Hindlimb muscle (tissue), 1 donor: ENCODE data around the gene MYZAP. TPM values are rescaled to one million over a fixed set of nuclear protein-coding genes. Genes with fewer than 3 reads are reported as not detected.

ENCODE experiments used
- DNase-seq: peaks from one replicate; pipeline ENCODE4 v3.0.0-alpha.2; 2013
- polyA plus RNA-seq: library from polyadenylated mRNA; unstranded; fragments of 120-200 nt; gene quantifications from one replicate; pipeline ENCODE4 v1.2.1, GENCODE V29; 2013; ENCODE audit not compliant: insufficient read length

The MYZAP gene
- polyA plus RNA-seq, 1 donor: 2.7 TPM

- DNase-seq: no peak
Observed at GRCh38 chr15:57563416-57563815, 28.3 kb upstream of the MYZAP start.

- DNase-seq: no peak
Observed at GRCh38 chr15:57565311-57565710, 26.4 kb upstream of the MYZAP start.

GRCh38 chr15:57566834-57567233, 24.9 kb upstream of the MYZAP start:
- no peak for DNase-seq

- no peak for DNase-seq
Observed at GRCh38 chr15:57567891-57568290, 23.8 kb upstream of the MYZAP start.

GRCh38 chr15:57568299-57568698, 23.4 kb upstream of the MYZAP start:
- DNase-seq: no peak

- no peak for DNase-seq
Observed at GRCh38 chr15:57570340-57570739, 21.4 kb upstream of the MYZAP start.

- DNase-seq: no peak
Observed at GRCh38 chr15:57570994-57571393, 20.7 kb upstream of the MYZAP start.

- no peak for DNase-seq
Observed at GRCh38 chr15:57571725-57572124, 20.0 kb upstream of the MYZAP start.

- DNase-seq: no peak
Observed at GRCh38 chr15:57572468-57572867, 19.2 kb upstream of the MYZAP start.

GRCh38 chr15:57573151-57573550, 18.6 kb upstream of the MYZAP start:
- DNase-seq: no peak

GRCh38 chr15:57575363-57575762, 16.3 kb upstream of the MYZAP start:
- DNase-seq: no peak

- no peak for DNase-seq
Observed at GRCh38 chr15:57578288-57578900, 13.3 kb upstream of the MYZAP start.

- DNase-seq: no peak
Observed at GRCh38 chr15:57580428-57580827, 11.3 kb upstream of the MYZAP start.

- DNase-seq: no peak
Observed at GRCh38 chr15:57580866-57581265, 10.8 kb upstream of the MYZAP start.

- DNase-seq: no peak
Observed at GRCh38 chr15:57582090-57582489, 9.6 kb upstream of the MYZAP start.

- no peak for DNase-seq
Observed at GRCh38 chr15:57583282-57583681, 8.4 kb upstream of the MYZAP start.

GRCh38 chr15:57583720-57584119, 8.0 kb upstream of the MYZAP start:
- no peak for DNase-seq

- no peak for DNase-seq
Observed at GRCh38 chr15:57586661-57587424, 4.9 kb upstream of the MYZAP start.

GRCh38 chr15:57589281-57589680, 2.4 kb upstream of the MYZAP start:
- DNase-seq: no peak

- no peak for DNase-seq
Observed at GRCh38 chr15:57589754-57590153, 1.9 kb upstream of the MYZAP start.

- no peak for DNase-seq
Observed at GRCh38 chr15:57591237-57591821, 375 bp upstream of the MYZAP start.

GRCh38 chr15:57592426-57592825, 722 bp downstream of the MYZAP start:
- DNase-seq: no peak

GRCh38 chr15:57592836-57593420, 1.2 kb downstream of the MYZAP start:
- no peak for DNase-seq

- no peak for DNase-seq
Observed at GRCh38 chr15:57594479-57594878, 2.8 kb downstream of the MYZAP start.
